GM13977 (cell line): ENCODE measurements around the gene MYO18A.

Source experiments
- DNase-seq: peaks from one replicate; pipeline ENCODE4 v3.0.0; 2012; ENCODE audit warnings: low spot score
- in situ Hi-C: fragments of 300-500 bp; cut with MboI; formaldehyde crosslinking; loops from one replicate; pipeline ENCODE4 v1.12.0; 2022; ENCODE audit warnings: low sequenced_read_pairs, low pct_unique_long_range_greater_than_20kb, mixed read lengths, inconsistent platforms; ENCODE audit not compliant: unreplicated experiment
- TF ChIP-seq, protein P1 (sequence below): IDR thresholded peaks from 2 replicates; pipeline ENCODE4 v1.5.1; 2012; ENCODE audit warnings: mild to moderate bottlenecking, control low read depth; ENCODE audit not compliant: insufficient read depth; ENCODE audit errors: extremely low read depth, missing control alignments

The MYO18A gene

DNA sequence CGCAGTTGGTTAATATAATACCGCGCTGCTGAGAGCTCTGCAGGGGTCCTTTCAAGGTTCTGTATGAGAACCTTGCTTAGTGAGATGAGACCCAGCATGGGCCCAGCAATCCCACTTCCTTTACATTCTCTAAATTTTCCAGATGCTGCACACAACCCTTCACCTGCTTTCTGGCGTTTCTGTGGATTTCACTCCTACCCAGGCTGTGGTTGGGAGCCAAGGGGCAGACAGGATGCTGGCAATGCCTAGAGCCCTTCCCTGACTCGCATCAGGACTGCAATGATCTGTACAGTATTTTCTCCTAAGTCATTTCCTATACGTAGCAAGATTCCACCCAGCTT is 147.4 kb downstream of the MYO18A start:
- TF ChIP-seq, protein P1, sequence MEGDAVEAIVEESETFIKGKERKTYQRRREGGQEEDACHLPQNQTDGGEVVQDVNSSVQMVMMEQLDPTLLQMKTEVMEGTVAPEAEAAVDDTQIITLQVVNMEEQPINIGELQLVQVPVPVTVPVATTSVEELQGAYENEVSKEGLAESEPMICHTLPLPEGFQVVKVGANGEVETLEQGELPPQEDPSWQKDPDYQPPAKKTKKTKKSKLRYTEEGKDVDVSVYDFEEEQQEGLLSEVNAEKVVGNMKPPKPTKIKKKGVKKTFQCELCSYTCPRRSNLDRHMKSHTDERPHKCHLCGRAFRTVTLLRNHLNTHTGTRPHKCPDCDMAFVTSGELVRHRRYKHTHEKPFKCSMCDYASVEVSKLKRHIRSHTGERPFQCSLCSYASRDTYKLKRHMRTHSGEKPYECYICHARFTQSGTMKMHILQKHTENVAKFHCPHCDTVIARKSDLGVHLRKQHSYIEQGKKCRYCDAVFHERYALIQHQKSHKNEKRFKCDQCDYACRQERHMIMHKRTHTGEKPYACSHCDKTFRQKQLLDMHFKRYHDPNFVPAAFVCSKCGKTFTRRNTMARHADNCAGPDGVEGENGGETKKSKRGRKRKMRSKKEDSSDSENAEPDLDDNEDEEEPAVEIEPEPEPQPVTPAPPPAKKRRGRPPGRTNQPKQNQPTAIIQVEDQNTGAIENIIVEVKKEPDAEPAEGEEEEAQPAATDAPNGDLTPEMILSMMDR: no peak
- in situ Hi-C loops: no loop called here
- no peak for DNase-seq

DNA sequence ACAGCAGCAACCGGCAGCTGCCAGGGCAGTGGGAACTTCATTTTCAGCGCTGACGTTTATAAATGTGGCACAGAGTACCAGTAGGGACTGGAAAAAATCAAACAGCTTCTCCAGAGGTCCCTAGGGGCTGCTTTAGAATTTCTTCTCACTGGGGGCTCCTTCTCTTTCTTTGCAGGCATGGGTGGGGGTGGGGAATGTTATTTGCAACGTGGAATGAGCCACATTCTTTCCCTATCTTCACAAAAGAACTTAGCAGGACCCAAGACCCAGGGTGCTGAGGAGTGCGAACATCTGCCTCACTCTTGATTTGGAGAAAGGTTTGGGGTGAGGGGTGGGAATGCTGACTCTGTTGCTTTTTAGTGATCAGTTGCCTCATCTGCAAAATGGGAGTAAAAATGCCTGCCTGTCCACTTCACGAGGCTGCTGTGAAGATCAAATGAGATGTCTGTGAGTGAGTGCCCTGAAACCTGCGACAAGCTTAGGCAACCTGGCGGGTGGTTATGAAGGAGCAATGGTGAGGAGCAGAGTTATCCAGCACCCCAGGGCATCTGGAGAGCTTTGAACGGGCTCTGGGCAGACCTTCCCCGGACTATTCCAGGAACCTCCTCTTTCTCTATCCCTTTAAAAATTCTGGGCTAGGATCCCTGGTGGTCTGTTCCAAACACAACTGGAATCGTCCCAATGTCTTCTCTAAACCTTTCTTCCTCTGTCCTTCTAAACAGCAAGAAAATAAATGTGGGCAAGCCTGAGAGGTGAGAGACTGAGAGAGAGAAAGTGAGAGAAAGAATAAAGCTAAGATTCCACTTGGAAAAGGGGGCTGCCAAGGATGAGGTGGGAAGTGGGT is 148.0 kb downstream of the MYO18A start:
- in situ Hi-C loops: no loop called here
- TF ChIP-seq, protein P1: no peak
- DNase-seq: no peak

DNA sequence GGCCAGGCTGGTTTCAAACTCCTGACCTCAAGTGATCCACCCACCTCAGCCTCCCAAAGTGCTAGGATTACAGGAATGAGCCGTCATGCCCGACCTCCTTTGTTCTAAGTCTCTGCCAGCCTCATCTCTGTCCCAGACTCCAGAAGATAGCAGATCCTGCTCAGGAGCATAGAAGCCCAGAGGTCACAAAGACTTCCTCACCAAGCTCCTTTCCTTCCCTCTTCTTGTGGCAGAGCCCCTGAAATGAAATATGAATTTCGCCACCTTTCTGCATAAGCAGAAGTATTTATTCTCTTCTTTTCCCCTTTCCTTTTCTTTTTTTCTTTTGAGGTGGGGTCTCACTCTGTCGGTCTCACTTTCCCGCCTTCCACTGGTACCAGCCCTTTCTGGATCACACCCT is 148.7 kb downstream of the MYO18A start:
- TF ChIP-seq, protein P1: no peak
- in situ Hi-C loops: no loop called here
- no peak for DNase-seq

DNA sequence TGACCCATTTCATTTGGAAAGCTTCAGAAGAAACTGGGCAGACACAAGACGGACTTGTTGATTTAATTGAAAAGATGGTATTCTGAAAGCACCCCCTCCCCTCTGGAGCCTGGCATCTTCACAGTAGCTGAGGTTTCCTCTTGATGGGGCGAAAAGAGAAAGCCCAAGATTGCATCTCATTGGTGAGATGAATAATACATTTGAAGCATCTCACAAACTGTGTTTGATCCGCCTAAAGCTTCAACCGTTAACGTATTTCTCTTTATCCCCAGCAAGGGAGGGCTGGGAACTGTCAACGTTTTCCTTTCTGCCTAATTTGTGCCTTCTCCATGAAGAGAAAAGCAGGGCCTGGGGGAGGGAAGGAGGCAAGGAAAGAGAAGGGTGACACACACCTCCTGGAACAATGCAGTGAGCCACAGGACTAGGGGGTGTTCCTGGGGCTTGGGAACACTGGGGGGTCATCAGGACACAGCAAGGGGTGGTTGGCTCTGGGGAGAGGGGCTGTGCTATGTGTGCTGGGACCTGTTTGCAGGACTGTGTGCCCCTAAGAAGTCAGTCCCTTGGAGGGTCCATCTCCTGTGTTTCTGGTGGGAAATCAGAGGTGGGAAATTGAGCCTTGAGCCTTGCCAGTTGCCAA is 155.8 kb downstream of the MYO18A start:
- TF ChIP-seq, protein P1: no peak
- in situ Hi-C loops: no loop called here
- DNase-seq: no peak

DNA sequence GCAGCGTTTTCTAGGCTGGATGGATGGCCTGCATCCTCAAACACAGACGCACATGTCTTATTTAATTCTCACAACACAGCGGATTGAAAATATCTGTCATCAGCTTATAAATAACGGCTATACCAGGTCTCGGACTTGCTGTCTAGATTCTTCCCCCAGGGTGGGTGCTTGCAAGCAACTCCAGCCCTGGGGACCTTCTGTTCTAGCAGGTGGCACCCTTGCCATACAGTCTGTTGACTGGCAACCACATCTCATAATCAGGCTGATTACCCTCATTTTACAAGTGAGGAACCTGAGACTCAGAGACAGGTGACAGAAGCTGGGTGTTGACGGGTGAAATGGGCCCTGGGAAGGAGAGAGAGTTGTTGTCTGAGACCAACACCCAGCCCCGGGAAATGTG is 158.1 kb downstream of the MYO18A start:
- TF ChIP-seq, protein P1: no peak
- in situ Hi-C loops: no loop called here
- DNase-seq: no peak

DNA sequence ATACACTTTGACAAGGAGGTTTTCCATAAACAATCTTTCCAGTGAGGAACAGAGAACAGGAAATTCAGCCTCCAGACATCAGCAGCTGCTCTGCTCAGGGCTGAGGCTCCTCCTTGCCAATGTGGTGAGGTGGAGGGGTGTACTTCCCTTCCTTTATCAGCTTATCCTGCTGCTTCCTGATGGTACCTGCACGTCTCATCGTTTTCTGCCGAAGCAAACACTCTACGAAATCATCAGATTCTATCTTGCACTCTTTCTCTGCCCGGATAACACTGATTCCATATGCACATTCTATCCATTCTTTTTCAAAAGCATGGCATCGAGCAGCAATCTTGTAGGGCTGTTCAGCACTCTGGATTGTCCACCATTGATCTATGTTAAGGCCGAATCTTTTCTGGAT is 159.0 kb downstream of the MYO18A start:
- TF ChIP-seq, protein P1: no peak
- in situ Hi-C loops: no loop called here
- DNase-seq: no peak
